SK-N-SH (cell line): ENCODE measurements around the gene LPCAT2.

Experiments used
- CTCF ChIP-seq: fragments of 200-600 bp; sonication (generic); IDR thresholded peaks from 2 replicates; pipeline ENCODE4 v1.6.1; 2017; ENCODE audit warnings: antibody characterized with exemption, mild to moderate bottlenecking, moderate library complexity
- ZBTB33 ChIP-seq: IDR thresholded peaks from 2 replicates; pipeline ENCODE4 v1.4.0; 2012; ENCODE audit warnings: low read depth, borderline replicate concordance

- no peak for TF ChIP-seq CTCF
- no peak for TF ChIP-seq ZBTB33
Measured at GRCh38 chr16:55470533-55471371, 38.1 kb upstream of the LPCAT2 start.
